HG03342 (cell line): Measurements from ENCODE around the gene RXRA.

Experiments used
- ATAC-seq: cut with Tn5 transposase; IDR thresholded peaks from one replicate; pipeline ENCODE4 v1.9.1; 2021; ENCODE audit warnings: mild to moderate bottlenecking, moderate library complexity; ENCODE audit not compliant: unreplicated experiment

Gene RXRA

DNA sequence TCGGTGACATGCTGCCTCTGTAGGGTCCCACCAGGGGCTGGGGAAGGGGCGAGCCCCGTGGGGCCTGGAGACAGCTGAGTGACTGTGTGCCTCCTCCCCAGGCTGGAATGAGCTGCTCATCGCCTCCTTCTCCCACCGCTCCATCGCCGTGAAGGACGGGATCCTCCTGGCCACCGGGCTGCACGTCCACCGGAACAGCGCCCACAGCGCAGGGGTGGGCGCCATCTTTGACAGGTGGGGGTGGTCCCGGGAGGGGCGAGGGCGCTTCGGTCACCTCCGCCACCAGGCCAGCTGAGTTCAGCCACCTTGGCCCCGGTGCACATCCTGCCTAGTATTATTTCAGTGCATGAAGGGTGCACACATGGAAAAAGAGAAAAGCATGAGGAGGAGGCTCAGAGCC, 102.8 kb downstream of the RXRA start:
- no peak for ATAC-seq

- no peak for ATAC-seq
Observed at GRCh38 chr9:134429481-134429880, 103.2 kb downstream of the RXRA start.

DNA sequence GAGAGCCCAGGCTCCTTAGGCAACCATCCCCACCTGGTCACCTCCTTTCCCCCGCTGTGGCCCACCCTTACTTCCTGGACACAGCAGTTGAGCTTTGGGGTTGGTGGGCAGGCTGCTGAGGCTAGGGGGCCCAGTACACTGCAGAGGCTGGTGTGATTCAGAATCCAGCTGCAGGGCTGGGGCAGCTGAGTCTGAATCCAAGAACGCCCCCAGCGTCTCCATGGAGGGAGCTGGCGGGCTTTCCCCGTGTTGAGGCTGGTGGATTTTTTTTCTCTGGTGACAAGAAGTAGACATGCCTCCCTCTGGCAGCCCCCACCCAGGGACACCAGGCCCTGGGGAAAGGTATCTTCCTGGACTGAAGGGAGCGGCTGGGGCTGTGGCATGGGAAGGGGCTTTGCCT, 104.8 kb downstream of the RXRA start:
- no peak for ATAC-seq

- no peak for ATAC-seq
Observed at GRCh38 chr9:134431626-134432025, 105.4 kb downstream of the RXRA start.

- no peak for ATAC-seq
Observed at GRCh38 chr9:134432471-134432870, 106.2 kb downstream of the RXRA start.

GRCh38 chr9:134433101-134433500, 106.8 kb downstream of the RXRA start:
- ATAC-seq = no peak

- ATAC-seq = no peak
Observed at GRCh38 chr9:134433909-134434882, 107.9 kb downstream of the RXRA start.

DNA sequence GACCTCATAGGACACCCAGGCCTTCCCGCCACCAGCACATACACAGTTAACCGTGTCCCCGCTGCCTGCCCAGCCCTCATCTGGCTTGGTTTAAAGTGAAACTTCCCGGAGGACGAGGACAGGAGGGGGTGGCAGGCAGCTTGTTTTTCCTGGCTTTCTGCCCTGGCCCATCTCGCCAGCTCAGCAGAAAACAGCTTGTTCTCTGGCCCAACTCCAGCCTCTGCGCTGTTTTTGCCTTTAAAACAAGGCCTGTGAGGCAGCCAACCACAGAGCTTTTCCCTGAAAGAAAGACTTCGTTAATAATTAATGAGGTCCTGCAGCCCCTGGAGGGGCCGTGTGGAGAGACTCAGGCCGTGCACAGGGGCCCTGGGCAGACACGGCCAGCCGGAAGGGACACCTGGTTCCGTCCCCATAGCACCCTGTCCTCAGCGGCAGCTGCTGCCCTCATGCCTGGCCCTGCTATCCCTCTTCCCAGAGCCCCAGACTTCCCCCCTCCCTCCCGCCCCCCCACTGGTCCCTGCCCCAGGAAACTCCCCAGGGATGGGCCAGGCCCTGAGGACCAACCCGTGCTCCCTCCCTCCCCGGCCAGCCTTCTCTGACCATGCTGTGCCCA, 108.7 kb downstream of the RXRA start:
- ATAC-seq = no peak

- ATAC-seq = no peak
Observed at GRCh38 chr9:134435550-134436378, 109.5 kb downstream of the RXRA start.

- ATAC-seq = no peak
Observed at GRCh38 chr9:134436379-134436762, 110.1 kb downstream of the RXRA start.

GRCh38 chr9:134436911-134437310, 110.7 kb downstream of the RXRA start:
- no peak for ATAC-seq

- no peak for ATAC-seq
Observed at GRCh38 chr9:134437403-134438194, 111.3 kb downstream of the RXRA start.

GRCh38 chr9:134438195-134438788, 112.0 kb downstream of the RXRA start:
- no peak for ATAC-seq

DNA sequence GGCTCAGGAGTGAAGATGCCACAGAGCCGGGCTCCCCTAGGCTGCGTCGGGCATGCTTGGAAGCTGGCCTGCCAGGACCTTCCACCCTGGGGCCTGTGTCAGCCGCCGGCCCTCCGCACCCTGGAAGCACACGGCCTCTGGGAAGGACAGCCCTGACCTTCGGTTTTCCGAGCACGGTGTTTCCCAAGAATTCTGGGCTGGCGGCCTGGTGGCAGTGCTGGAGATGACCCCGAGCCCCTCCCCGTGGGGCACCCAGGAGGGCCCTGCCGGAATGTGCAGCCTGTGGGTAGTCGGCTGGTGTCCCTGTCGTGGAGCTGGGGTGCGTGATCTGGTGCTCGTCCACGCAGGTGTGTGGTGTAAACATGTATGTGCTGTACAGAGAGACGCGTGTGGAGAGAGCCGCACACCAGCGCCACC, 113.1 kb downstream of the RXRA start:
- no peak for ATAC-seq

GRCh38 chr9:134440636-134441226, 114.5 kb downstream of the RXRA start:
- ATAC-seq = no peak

- ATAC-seq = no peak
Observed at GRCh38 chr9:134441227-134442084, 115.2 kb downstream of the RXRA start.

GRCh38 chr9:134442085-134442474, 115.8 kb downstream of the RXRA start:
- ATAC-seq = no peak

DNA sequence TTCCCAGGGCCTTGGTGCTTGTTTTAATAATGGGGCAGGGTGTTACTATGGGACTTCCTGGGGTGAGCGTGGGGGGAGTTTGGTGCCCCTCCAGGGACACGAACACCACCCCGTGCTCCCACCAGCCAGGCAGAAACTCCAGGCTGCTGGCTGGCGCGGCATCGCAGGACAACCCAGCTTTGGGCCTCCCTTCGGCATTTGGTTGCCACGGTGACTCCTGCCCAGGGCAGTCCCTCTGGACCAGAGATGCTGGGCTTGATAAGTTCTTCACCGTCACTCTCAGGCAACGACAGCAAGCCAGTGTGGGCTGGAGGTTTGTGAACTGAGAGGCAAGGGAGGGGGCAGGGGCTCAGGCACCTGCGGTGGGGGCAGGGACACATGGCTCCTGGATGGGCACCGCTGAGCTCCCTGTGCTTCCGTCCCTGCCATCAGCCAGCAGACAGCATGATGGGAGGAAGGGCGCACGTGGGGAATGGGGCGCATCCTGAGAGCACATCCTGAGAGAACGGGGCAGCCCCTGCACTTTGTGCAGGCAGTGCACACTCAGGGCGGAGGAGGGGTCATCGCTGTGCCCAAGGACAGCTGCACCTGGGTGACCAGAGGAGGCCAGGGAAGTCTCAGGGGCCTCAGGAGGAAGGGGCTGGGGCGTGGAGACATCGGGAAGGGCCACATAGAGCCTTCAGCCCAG, 116.4 kb downstream of the RXRA start:
- ATAC-seq = no peak
